GM18861 (cell line): ENCODE results near the gene HSPA6.
"Not testable (repeated sequence)": the region's sequence is repeated elsewhere in the genome, so short reads cannot be mapped to it uniquely, and the experiment has no call there.

Source experiments
- ATAC-seq: cut with Tn5 transposase; IDR thresholded peaks from one replicate; pipeline ENCODE4 v1.9.1; 2021; ENCODE audit not compliant: unreplicated experiment

The HSPA6 gene

GRCh38 chr1:161502641-161503393 is 21.5 kb upstream of the HSPA6 start:
- ATAC-seq, result no peak

- no peak for ATAC-seq
Observed at GRCh38 chr1:161503394-161503748, 21.0 kb upstream of the HSPA6 start.

DNA sequence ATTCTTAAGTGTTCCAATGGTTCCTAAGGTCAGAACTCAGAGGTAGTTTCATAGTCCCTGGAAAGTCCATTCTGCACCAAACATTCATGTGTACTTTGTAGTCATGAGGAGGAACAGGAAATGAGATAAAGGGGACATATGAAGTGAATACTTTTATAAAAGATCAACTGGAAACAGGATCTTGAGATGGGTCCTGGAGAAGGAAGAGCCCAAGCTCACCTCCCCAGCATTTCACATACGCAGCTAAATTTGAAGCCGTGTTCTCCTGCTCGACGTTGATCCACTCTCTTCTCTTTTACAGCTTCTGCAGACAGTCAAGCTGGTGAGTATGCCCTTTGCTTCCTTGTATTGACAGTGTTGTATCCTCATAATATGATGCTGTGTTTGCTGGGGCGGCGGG is 18.7 kb upstream of the HSPA6 start:
- no peak for ATAC-seq

- ATAC-seq, result no peak
Observed at GRCh38 chr1:161506336-161507223, 17.8 kb upstream of the HSPA6 start.

DNA sequence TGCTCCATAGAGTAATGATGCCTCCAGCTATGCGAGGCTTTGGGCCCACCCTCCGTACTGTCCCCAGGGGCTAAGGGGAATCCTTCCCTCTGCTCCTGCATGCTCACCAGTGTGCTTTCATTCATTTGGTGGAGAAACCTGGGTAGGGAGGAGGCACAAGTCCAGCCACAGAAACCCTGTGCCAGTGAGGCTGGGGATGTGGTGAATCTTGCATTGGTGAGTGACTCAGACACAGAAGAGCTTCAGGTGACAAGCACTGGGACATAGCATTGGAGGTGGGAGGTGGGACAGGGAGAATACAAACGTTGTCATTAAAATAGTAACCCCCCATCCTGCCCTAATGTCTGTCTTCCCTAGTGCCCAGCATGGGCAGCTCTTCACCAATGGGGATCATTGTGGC is 13.9 kb upstream of the HSPA6 start:
- no peak for ATAC-seq

DNA sequence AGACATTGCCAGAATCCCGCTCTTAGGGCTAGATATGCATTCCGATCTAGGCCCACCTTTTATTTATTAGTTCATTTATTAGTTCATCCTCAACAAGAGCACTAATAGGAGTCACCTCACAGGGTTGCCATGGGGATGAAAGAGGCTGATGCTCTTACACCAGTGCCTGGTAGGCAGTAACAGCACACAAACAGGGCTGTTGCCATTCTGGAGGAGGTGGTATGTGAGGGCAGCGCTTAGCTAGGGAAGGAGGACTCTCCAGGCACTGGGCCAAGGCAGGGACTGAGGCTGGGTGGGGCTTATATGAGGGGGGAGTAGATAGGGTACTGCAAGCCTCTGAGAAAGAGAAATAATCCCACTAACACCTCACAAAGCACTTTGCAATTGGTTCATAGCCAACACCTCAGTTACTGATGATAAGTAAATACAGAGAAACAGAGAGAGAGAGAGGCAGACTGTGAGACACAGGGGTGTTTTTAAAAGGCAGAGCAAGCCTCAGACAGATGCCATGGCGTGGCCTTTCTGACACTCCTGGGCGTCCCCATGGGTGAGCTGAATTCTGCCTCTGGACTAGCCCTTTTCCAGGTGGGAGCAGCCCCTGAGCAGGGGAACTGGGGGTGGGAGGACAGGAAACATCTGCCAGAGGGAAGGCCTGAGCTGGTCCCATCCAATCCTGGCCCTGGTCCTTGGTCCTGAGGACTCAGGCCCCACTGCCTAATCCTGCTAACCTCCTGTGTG is 13.2 kb upstream of the HSPA6 start:
- ATAC-seq, result no peak

DNA sequence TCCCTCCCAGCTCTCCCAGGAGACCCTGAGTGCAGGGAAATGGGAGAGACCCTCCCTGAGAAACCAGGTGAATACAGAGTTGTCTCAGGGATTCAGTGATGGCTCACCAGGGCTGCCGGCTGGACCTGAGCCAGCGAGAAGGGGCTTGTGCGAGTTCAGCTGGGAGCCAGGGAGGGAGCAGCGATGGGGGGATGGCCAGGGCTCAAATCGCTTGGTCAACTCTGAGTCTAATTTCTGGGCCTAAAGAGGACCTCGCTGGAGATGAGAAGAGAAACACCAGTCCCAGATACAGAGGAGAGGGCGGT is 12.6 kb upstream of the HSPA6 start:
- no peak for ATAC-seq

GRCh38 chr1:161512636-161513447 is 11.5 kb upstream of the HSPA6 start:
- not testable (repeated sequence) for ATAC-seq

- ATAC-seq, result not testable (repeated sequence)
Observed at GRCh38 chr1:161513448-161513780, 10.9 kb upstream of the HSPA6 start.

GRCh38 chr1:161513953-161514352 is 10.4 kb upstream of the HSPA6 start:
- not testable (repeated sequence) for ATAC-seq

- not testable (repeated sequence) for ATAC-seq
Observed at GRCh38 chr1:161523041-161523816, 1.1 kb upstream of the HSPA6 start.

- peak; percentile 4 for ATAC-seq
Observed at GRCh38 chr1:161524742-161525291, 477 bp downstream of the HSPA6 start.

GRCh38 chr1:161525321-161525720 is 981 bp downstream of the HSPA6 start:
- not testable (repeated sequence) for ATAC-seq

- not testable (repeated sequence) for ATAC-seq
Observed at GRCh38 chr1:161525918-161526317, 1.6 kb downstream of the HSPA6 start.

GRCh38 chr1:161528550-161528949 is 4.2 kb downstream of the HSPA6 start:
- not testable (repeated sequence) for ATAC-seq

DNA sequence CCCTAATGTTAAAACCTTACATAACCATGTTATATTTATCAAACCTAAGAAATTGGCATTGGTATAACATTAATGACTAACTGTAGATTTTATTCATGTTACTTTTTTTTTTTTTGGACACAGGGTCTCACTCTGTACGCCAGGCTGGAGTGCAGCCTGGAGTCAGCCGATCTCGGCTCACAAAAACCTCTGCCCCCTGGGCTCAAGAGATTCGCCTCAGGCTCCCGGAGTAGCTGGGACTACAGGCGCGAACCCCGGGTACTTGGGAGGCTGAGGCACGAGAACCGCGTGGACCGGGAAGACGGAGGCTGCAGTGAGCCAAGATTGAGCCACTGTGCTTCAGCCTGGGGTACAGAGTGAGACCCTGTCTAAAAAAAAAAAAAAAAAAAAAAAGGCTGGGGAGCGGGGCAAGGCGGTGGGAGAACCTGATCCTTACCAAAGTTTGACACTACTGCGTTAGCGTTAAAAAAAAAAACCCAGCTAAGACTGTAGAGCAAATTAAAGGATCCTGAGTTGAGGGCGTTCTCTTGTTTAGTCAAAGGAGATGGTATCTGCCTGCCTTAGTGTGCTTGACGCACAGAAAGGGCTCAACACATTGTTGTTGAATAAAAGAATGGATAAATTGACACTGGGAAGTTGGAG is 5.2 kb downstream of the HSPA6 start:
- ATAC-seq, result not testable (repeated sequence)

GRCh38 chr1:161530158-161530557 is 5.8 kb downstream of the HSPA6 start:
- peak; percentile 33 for ATAC-seq

GRCh38 chr1:161530671-161531641 is 6.6 kb downstream of the HSPA6 start:
- peak; percentile 63 for ATAC-seq
